Karpas-422 (cell line): Measurements from ENCODE around the gene AMOTL2. TPM values are rescaled to one million over a fixed set of nuclear protein-coding genes. Genes with fewer than 3 reads are reported as not detected.

Source experiments
- DNase-seq: peaks from one replicate; pipeline ENCODE4 v3.0.0-alpha.2; 2015
- H2AFZ ChIP-seq: fragments of 200-600 bp; sonication (generic); 2 replicates; pipeline ENCODE4 v1.6.1; 2014; ENCODE audit warnings: antibody characterized with exemption, low read length, mixed read lengths
- H3K27ac ChIP-seq: fragments of 200-600 bp; sonication (generic); 2 replicates; pipeline ENCODE4 v1.5.1; 2014; ENCODE audit warnings: mild to moderate bottlenecking, low read length, moderate library complexity
- H3K27me3 ChIP-seq: fragments of 200-600 bp; sonication (generic); 2 replicates; pipeline ENCODE4 v1.6.1; 2014; ENCODE audit warnings: low read length, mixed read lengths
- H3K36me3 ChIP-seq: fragments of 200-600 bp; sonication (generic); 2 replicates; pipeline ENCODE4 v1.6.1; 2014; ENCODE audit warnings: low read length, mixed read lengths; ENCODE audit not compliant: insufficient read depth
- H3K4me1 ChIP-seq: fragments of 200-600 bp; sonication (generic); 2 replicates; pipeline ENCODE4 v1.6.1; 2014; ENCODE audit warnings: mild to moderate bottlenecking, low read length, mixed read lengths
- H3K4me2 ChIP-seq: fragments of 200-600 bp; sonication (generic); 2 replicates; pipeline ENCODE4 v1.6.1; 2014; ENCODE audit warnings: low read length, low read depth, mild to moderate bottlenecking; ENCODE audit not compliant: poor library complexity, severe bottlenecking
- H3K4me3 ChIP-seq: fragments of 200-600 bp; sonication (generic); 2 replicates; pipeline ENCODE4 v1.5.1; 2014; ENCODE audit warnings: mild to moderate bottlenecking, antibody characterized with exemption, low read length, mixed read lengths
- H3K79me2 ChIP-seq: fragments of 200-600 bp; sonication (generic); 2 replicates; pipeline ENCODE4 v1.6.1; 2014; ENCODE audit warnings: mild to moderate bottlenecking, low read length, mixed read lengths
- H3K9ac ChIP-seq: fragments of 200-600 bp; sonication (generic); 2 replicates; pipeline ENCODE4 v1.6.0; 2014; ENCODE audit warnings: low read length
- H3K9me2 ChIP-seq: fragments of 200-600 bp; sonication (generic), shearing (Covaris generic); replicated peaks from 2 replicates; pipeline ENCODE4 v1.6.0; 2014; ENCODE audit warnings: mild to moderate bottlenecking, low read length, moderate library complexity; ENCODE audit not compliant: insufficient read depth
- H3K9me3 ChIP-seq: fragments of 300-700, 200-600 bp; sonication (generic); 2 replicates; pipeline ENCODE4 v1.6.1; 2014; ENCODE audit warnings: low read length, mixed read lengths
- H4K20me1 ChIP-seq: fragments of 200-600 bp; sonication (generic); 2 replicates; pipeline ENCODE4 v1.6.1; 2014; ENCODE audit warnings: mild to moderate bottlenecking, antibody characterized with exemption, low read length, low read depth; ENCODE audit not compliant: insufficient read depth
- total RNA-seq: library from RNA; depleted of rRNA; stranded (reverse); fragments of >200 nt; shearing (Covaris generic); gene quantifications from 2 replicates; pipeline ENCODE4 v1.2.3, GENCODE V29; 2014; ENCODE audit warnings: low replicate concordance

The AMOTL2 gene
- total RNA-seq, 1 experiment from 2014 or later: not detected

- no peak overlapping the region for H3K4me3 ChIP-seq
- no peaks in the 10 kb centered on the region for H3K4me1 ChIP-seq
- no peaks in the 10 kb centered on the region for H3K9me3 ChIP-seq
- no peaks in the 10 kb centered on the region for H3K36me3 ChIP-seq
- H3K27ac ChIP-seq: no peak overlapping the region
- DNase-seq: no peak
- no peaks in the 10 kb centered on the region for H3K9me2 ChIP-seq
- no peak overlapping the region for H2AFZ ChIP-seq
- no peak overlapping the region for H3K9ac ChIP-seq
- no peaks in the 10 kb centered on the region for H3K27me3 ChIP-seq
- no peaks in the 10 kb centered on the region for H4K20me1 ChIP-seq
- no peaks in the 10 kb centered on the region for H3K79me2 ChIP-seq
- no peak overlapping the region for H3K4me2 ChIP-seq
Measured at GRCh38 chr3:134326126-134326525, 48.1 kb downstream of the AMOTL2 start.

GRCh38 chr3:134325706-134326105 is 48.5 kb downstream of the AMOTL2 start:
- H3K9me2 ChIP-seq: no peaks in the 10 kb centered on the region
- no peak overlapping the region for H3K4me3 ChIP-seq
- no peak overlapping the region for H3K9ac ChIP-seq
- no peaks in the 10 kb centered on the region for H4K20me1 ChIP-seq
- H3K27me3 ChIP-seq: no peaks in the 10 kb centered on the region
- no peaks in the 10 kb centered on the region for H3K36me3 ChIP-seq
- no peak for DNase-seq
- H3K4me2 ChIP-seq: no peak overlapping the region
- no peaks in the 10 kb centered on the region for H3K4me1 ChIP-seq
- no peaks in the 10 kb centered on the region for H3K9me3 ChIP-seq
- H3K27ac ChIP-seq: no peak overlapping the region
- H2AFZ ChIP-seq: no peak overlapping the region
- no peaks in the 10 kb centered on the region for H3K79me2 ChIP-seq

DNA sequence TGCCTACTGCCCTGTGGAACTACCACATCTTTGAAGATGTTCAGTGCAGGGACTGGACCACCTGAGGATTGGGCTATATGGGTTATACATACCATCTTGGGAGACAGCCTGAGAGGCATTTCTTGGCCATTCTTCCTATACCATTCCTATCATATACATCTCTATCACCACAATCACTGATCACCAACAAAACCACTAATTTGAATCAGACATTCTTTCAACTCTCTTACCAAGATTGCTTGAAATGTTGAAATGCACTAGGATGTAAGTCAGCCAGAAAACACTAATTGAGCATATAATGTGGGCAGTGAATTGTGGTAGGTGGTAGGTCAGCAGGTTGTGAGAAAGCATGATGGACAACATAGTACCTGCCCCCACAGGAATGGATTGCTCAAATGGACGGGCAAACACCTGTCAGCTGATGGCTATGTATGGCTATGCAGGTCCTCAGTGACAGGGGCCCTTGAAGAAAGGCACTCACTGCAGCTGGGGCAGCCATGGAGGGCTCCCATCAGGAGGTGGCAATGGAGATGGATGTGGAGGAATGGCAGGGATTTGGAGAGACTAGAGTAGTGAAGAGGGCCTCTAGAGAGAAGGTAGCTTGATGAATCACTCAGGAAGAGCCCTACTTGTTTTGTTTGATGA is 49.1 kb downstream of the AMOTL2 start:
- Histone ChIP-seq H3K4me3 (no peak overlapping the region), H3K9me3 (no peaks in the 10 kb centered on the region), H3K9ac (no peak overlapping the region), H3K4me2 (no peak overlapping the region), H2AFZ (no peak overlapping the region), H3K27ac (no peak overlapping the region), H3K79me2 (no peaks in the 10 kb centered on the region), H3K27me3 (no peaks in the 10 kb centered on the region), H3K36me3 (no peaks in the 10 kb centered on the region), H4K20me1 (no peaks in the 10 kb centered on the region), H3K4me1 (no peaks in the 10 kb centered on the region), H3K9me2 (no peaks in the 10 kb centered on the region)
- DNase-seq: no peak

- Histone ChIP-seq H3K4me1 (no peaks in the 10 kb centered on the region), H2AFZ (no peak overlapping the region), H3K9me3 (no peaks in the 10 kb centered on the region), H3K9me2 (no peaks in the 10 kb centered on the region), H3K36me3 (no peaks in the 10 kb centered on the region), H3K27ac (no peak overlapping the region), H3K4me2 (no peak overlapping the region), H3K9ac (no peak overlapping the region), H3K4me3 (no peak overlapping the region), H4K20me1 (no peaks in the 10 kb centered on the region), H3K79me2 (no peaks in the 10 kb centered on the region), H3K27me3 (no peaks in the 10 kb centered on the region)
- no peak for DNase-seq
Measured at GRCh38 chr3:134323966-134324962, 50.0 kb downstream of the AMOTL2 start.

DNA sequence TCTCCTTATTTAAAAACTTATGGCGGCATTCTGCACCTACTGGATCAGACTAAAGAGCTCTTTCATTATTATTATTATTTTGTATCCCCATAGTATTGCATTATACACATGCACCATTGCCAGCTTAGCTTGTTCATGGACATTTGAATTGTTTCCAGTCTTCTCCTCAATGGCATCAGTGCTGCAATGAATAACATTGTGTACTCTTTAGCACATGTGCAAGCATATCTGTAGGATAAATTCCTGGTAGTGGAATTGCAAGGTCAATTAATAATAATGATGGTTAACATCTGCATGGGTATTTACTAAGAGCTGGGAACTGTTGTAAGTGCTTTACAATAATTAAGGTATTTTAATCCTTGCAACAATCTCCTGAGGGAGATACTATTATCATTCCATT is 52.0 kb downstream of the AMOTL2 start:
- Histone ChIP-seq H3K27me3 (no peaks in the 10 kb centered on the region), H3K9ac (no peak overlapping the region), H3K79me2 (no peaks in the 10 kb centered on the region), H3K4me3 (no peak overlapping the region), H3K4me1 (no peaks in the 10 kb centered on the region), H3K27ac (no peak overlapping the region), H3K4me2 (no peak overlapping the region), H3K9me2 (no peaks in the 10 kb centered on the region), H2AFZ (no peak overlapping the region), H3K9me3 (no peaks in the 10 kb centered on the region), H3K36me3 (no peaks in the 10 kb centered on the region), H4K20me1 (no peaks in the 10 kb centered on the region)
- no peak for DNase-seq

DNA sequence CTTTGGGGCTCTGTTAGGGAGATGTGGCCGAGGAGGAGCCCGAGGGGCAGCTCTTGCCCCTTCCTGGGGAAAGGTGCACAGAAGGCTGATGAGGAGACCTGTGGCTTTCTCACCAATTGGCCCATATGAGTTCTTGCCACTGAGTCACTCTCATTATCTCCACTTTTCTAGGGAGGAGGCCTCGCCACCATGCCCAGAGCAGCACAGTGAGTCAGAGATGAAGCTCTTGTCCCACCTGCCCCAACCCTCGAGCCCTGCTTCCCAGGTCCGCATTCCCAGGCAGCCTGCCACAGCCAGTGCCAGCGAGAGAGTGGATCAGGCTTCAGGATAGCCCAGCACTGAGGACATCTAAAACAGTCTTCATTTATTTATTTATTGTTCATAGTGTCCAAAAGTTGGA is 53.5 kb downstream of the AMOTL2 start:
- H3K9me2 ChIP-seq: no peaks in the 10 kb centered on the region
- no peak overlapping the region for H3K4me2 ChIP-seq
- no peak overlapping the region for H3K9ac ChIP-seq
- H2AFZ ChIP-seq: no peak overlapping the region
- H3K4me1 ChIP-seq: no peaks in the 10 kb centered on the region
- no peaks in the 10 kb centered on the region for H3K79me2 ChIP-seq
- H3K4me3 ChIP-seq: no peak overlapping the region
- H3K9me3 ChIP-seq: no peaks in the 10 kb centered on the region
- DNase-seq: no peak
- H3K27me3 ChIP-seq: no peaks in the 10 kb centered on the region
- no peaks in the 10 kb centered on the region for H4K20me1 ChIP-seq
- no peak overlapping the region for H3K27ac ChIP-seq
- no peaks in the 10 kb centered on the region for H3K36me3 ChIP-seq

DNA sequence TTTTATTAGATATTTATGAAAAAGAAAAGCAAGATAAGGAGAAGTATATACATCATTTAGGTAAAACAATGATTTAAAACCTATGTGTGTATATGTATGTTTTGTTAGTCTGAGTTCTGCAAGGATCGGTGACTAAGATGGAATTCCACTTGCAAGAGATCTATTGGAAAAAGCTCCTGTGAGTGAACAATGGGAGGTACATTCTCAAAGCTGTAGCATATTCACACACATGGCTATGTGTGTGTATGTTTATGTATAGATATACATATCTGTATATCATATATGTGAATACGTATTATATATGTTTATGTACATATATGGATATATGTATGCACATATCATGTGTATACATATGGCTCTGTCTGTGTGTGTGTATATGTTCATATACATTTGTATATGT is 54.3 kb downstream of the AMOTL2 start:
- no peak overlapping the region for H2AFZ ChIP-seq
- no peak overlapping the region for H3K9ac ChIP-seq
- H3K36me3 ChIP-seq: no peaks in the 10 kb centered on the region
- H3K4me2 ChIP-seq: no peak overlapping the region
- H3K79me2 ChIP-seq: no peaks in the 10 kb centered on the region
- no peaks in the 10 kb centered on the region for H3K4me1 ChIP-seq
- no peaks in the 10 kb centered on the region for H4K20me1 ChIP-seq
- H3K27me3 ChIP-seq: no peaks in the 10 kb centered on the region
- no peak for DNase-seq
- no peaks in the 10 kb centered on the region for H3K9me3 ChIP-seq
- H3K9me2 ChIP-seq: no peaks in the 10 kb centered on the region
- no peak overlapping the region for H3K4me3 ChIP-seq
- no peak overlapping the region for H3K27ac ChIP-seq

DNA sequence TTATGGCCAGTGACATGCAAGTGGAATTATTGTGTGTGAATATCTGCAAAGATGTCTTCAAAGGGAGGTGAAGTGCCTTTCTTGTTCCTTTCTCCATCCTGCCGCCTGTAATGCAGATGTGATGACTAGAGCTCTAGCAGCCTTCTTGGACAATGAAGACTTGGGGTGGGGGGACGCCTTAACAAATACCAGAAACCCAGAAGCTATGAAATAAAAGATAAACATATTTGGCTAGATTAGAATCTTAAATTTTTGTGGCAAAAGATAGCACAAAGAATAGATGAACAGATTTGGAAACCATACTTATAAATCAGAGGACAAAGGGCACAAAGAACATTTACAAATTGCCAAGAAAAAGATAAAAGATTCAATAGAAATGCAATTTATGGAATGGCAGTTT is 56.1 kb downstream of the AMOTL2 start:
- Histone ChIP-seq H2AFZ (no peak overlapping the region), H3K36me3 (no peaks in the 10 kb centered on the region), H3K9me2 (no peaks in the 10 kb centered on the region), H3K79me2 (no peaks in the 10 kb centered on the region), H3K9me3 (no peaks in the 10 kb centered on the region), H3K4me1 (no peaks in the 10 kb centered on the region), H3K9ac (no peak overlapping the region), H4K20me1 (no peaks in the 10 kb centered on the region), H3K4me2 (no peak overlapping the region), H3K27ac (no peak overlapping the region), H3K27me3 (no peaks in the 10 kb centered on the region), H3K4me3 (no peak overlapping the region)
- DNase-seq: no peak
